Loucy (cell line): ENCODE data around the gene PSMG3.

Experiments
- EZH2phosphoT487 ChIP-seq: fragments of 200-600 bp; IDR thresholded peaks from 2 replicates; pipeline ENCODE4 v1.6.1; 2018; ENCODE audit warnings: antibody characterized with exemption, mild to moderate bottlenecking, moderate library complexity, borderline replicate concordance
- TF ChIP-seq, protein P1 (sequence below): fragments of 200-600 bp; sonication (generic); conservative IDR thresholded peaks from 2 replicates; pipeline ENCODE4 v1.5.1; 2014; ENCODE audit warnings: mild to moderate bottlenecking, antibody characterized with exemption, low read length

- TF ChIP-seq, protein P1, sequence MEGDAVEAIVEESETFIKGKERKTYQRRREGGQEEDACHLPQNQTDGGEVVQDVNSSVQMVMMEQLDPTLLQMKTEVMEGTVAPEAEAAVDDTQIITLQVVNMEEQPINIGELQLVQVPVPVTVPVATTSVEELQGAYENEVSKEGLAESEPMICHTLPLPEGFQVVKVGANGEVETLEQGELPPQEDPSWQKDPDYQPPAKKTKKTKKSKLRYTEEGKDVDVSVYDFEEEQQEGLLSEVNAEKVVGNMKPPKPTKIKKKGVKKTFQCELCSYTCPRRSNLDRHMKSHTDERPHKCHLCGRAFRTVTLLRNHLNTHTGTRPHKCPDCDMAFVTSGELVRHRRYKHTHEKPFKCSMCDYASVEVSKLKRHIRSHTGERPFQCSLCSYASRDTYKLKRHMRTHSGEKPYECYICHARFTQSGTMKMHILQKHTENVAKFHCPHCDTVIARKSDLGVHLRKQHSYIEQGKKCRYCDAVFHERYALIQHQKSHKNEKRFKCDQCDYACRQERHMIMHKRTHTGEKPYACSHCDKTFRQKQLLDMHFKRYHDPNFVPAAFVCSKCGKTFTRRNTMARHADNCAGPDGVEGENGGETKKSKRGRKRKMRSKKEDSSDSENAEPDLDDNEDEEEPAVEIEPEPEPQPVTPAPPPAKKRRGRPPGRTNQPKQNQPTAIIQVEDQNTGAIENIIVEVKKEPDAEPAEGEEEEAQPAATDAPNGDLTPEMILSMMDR = no peak
- TF ChIP-seq EZH2phosphoT487 = no peak
Measured at GRCh38 chr7:1525409-1525808, 44.4 kb downstream of the PSMG3 start.
